Tibial nerve (tissue), 4 donors: ENCODE measurements around the gene STRBP. TPM values are rescaled to one million over a fixed set of nuclear protein-coding genes. Genes with fewer than 3 reads are reported as not detected.

Experiments used
- DNase-seq, 2 donors: peaks; one replicate each; pipeline ENCODE4 v3.0.0-alpha.2; 2019; ENCODE audit warnings: low spot score in 2 of 2
- H3K27ac ChIP-seq, 4 donors: fragments of 200-600 bp; sonication (generic) in 3 of 4; one replicate each; pipeline ENCODE4 v1.5.1; 2017 to 2019; ENCODE audit warnings: mild to moderate bottlenecking in 1 of 4
- H3K27me3 ChIP-seq, 2 donors: fragments of 200-600 bp; sonication (generic) in 1 of 2; one replicate each; pipeline versions ENCODE4 v1.5.1 to v1.6.0; 2017 to 2019
- H3K36me3 ChIP-seq, 3 donors: fragments of 200-600 bp; sonication (generic); one replicate each; pipeline ENCODE4 v1.5.1; 2018 to 2019
- H3K4me1 ChIP-seq, 4 donors: fragments of 200-600 bp; sonication (generic) in 3 of 4; one replicate each; pipeline ENCODE4 v1.5.1; 2017 to 2019
- H3K4me3 ChIP-seq, 4 donors: fragments of 200-600 bp; sonication (generic) in 3 of 4; one replicate each; pipeline ENCODE4 v1.5.1; 2017 to 2019; ENCODE audit warnings: mild to moderate bottlenecking in 1 of 4, moderate library complexity in 1 of 4
- H3K9me3 ChIP-seq, 4 donors: fragments of 200-600 bp; sonication (generic) in 3 of 4; one replicate each; pipeline ENCODE4 v1.5.1; 2017 to 2019
- EP300 ChIP-seq, 2 donors: sonication (generic); formaldehyde crosslinking; IDR thresholded peaks; one replicate each; pipeline ENCODE4 v1.6.1; 2017; ENCODE audit warnings: antibody characterized with exemption in 2 of 2, mild to moderate bottlenecking in 1 of 2
- POLR2A ChIP-seq, 2 donors: fragments of 450-650 bp; IDR thresholded peaks; one replicate each; pipeline ENCODE4 v1.6.1; 2017; ENCODE audit warnings: antibody characterized with exemption in 2 of 2, mild to moderate bottlenecking in 2 of 2, moderate library complexity in 2 of 2
- WGBS, 2 donors: methylation state at CpG; one replicate each; pipeline ENCODE4 v1.1.5; 2018; 5-methylcytosine and 5-hydroxymethylcytosine counted together
- total RNA-seq, 4 donors: library from RNA; depleted of rRNA; stranded (reverse); fragments of >200 nt; gene quantifications; one replicate each; pipeline ENCODE4 v1.1.0, GENCODE V29; 2016
- TF ChIP-seq, protein P1 (sequence below), 5 experiments: fragments of 200-600 bp in 3 of 5; fragments of 450-650 bp in 2 of 5; sonication (generic) in 3 of 5; IDR thresholded peaks; one replicate each; pipeline ENCODE4 v1.5.1; 2016 to 2019; ENCODE audit warnings: antibody characterized with exemption in 5 of 5, mild to moderate bottlenecking in 3 of 5, moderate library complexity in 2 of 5

STRBP gene
- total RNA-seq, 4 donors from 2014 or later, result 3.5 to 20.4 (median 4.9) TPM

DNA sequence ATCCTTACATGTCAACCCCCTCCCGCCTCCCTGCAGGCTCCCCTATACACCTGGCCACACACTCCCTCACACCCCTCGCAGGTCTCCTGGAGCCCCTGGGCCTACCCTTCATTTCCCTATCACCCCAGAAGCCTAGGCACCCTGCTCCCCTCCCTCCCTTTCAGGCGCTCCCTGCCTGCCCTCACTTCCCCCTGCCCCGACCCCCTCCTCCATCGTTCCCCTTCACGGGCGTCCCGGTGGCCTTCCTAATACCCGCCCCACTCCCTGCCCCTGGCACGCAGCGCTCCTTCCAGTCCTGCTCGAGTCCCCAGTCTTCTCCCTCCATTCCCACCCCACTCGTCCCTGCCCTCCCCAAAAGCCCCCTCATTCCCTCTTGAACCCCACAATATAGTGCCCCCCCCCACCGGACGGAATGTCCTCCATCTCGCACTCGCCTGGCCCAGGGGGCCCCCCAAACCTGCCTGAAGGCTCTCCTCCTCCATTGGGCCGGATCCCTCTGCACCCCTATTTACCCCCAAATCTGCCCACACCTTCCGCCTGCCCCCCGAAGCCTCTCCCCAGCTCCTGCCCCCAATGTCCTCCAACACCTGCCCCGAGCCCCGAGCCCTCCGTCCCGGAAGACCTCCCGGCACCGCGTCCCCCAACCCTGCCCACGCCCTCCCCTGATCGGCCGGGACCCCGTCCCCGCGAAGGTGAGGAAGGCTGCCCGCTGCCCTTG is 746 bp downstream of the STRBP start:
- Histone ChIP-seq H3K27ac (peak overlapping the region in 2 of 4 donors; percentile 62 to 67), H3K27me3 (no peaks in the 10 kb centered on the region), H3K36me3 (no peaks in the 10 kb centered on the region), H3K4me1 (peaks cover 0 to 14% (median 2%) of the 10 kb centered on the region in 4 donors), H3K4me3 (peak overlapping the region; percentile 73 to 94 (median 82)), H3K9me3 (no peaks in the 10 kb centered on the region)
- WGBS, 2 donors, result 6 to 9% methylated on average over 24 to 33 of the region's 34 CpGs
- DNase-seq, result no peak
- TF ChIP-seq POLR2A (IDR thresholded peaks at IDR 0.05), result no peak
- no peak for TF ChIP-seq EP300 (IDR thresholded peaks at IDR 0.05)

DNA sequence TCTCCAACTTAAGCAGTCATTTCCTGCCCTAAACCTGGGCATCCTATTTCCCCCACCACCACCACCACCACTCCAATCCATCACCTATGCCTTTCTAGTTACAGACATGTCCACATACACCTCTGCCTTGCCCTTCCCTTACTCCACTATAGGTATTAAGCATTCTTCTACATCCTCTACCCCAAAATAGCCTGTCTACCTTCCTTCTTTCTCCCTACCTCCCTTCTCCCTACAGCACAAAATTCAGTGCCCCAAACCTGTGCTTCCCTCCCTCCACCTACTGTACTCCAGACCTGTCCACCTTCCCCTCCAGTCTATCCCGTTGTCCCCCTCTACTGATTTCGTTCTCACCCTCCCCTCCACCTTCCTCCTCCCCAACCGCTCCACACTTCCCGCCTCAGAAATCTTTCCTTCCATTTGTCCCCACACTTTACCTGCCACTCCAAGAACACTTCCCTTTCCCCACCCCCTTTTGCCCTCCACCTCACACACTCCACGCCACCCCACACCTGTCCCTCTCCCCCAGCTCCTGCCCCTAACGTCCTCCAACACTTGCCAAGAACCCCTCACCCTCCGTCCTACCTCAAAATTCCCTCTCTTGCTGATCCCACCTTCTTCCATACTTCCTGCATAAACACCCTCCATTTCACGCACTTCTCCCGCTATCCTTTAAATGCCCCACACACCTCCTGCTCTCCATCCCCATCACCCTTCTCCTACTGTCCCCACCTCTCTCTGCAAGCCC is 1.6 kb downstream of the STRBP start:
- TF ChIP-seq, protein P1, sequence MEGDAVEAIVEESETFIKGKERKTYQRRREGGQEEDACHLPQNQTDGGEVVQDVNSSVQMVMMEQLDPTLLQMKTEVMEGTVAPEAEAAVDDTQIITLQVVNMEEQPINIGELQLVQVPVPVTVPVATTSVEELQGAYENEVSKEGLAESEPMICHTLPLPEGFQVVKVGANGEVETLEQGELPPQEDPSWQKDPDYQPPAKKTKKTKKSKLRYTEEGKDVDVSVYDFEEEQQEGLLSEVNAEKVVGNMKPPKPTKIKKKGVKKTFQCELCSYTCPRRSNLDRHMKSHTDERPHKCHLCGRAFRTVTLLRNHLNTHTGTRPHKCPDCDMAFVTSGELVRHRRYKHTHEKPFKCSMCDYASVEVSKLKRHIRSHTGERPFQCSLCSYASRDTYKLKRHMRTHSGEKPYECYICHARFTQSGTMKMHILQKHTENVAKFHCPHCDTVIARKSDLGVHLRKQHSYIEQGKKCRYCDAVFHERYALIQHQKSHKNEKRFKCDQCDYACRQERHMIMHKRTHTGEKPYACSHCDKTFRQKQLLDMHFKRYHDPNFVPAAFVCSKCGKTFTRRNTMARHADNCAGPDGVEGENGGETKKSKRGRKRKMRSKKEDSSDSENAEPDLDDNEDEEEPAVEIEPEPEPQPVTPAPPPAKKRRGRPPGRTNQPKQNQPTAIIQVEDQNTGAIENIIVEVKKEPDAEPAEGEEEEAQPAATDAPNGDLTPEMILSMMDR (IDR thresholded peaks at IDR 0.05), result no peak
- TF ChIP-seq POLR2A (IDR thresholded peaks at IDR 0.05) (no peak), EP300 (IDR thresholded peaks at IDR 0.05) (no peak)
- no peaks in the 10 kb centered on the region for H3K36me3 ChIP-seq
- H3K27ac ChIP-seq, result no peak overlapping the region
- 83% methylated on average over 9 of the region's 9 CpGs for WGBS, 2 donors
- H3K4me3 ChIP-seq, result peak overlapping the region in 1 of 4 donors; percentile 75
- H3K4me1 ChIP-seq, result peaks cover 0 to 14% (median 2%) of the 10 kb centered on the region in 4 donors
- no peaks in the 10 kb centered on the region for H3K9me3 ChIP-seq
- no peaks in the 10 kb centered on the region for H3K27me3 ChIP-seq
- no peak for DNase-seq

DNA sequence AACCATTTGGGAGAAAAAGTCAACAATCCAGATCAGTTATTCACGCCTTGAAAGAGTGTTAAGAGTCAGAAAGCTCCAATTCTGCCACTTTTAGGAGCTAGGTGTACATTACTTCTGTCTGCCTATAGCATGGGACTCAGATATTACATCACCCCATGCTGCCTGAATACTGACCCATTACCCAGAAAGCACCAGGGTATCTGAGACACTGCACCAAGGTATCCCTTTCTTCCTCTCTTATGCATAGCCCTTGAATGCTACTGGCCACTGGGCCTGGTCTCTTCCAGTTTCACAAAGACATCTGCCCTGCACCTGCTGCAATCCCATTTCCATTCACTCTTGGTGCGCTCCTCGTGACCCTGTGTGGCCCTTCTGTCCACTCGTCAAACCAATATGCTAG is 2.6 kb downstream of the STRBP start:
- no peak for DNase-seq
- no peak overlapping the region for H3K4me3 ChIP-seq
- 96 to 97% methylated on average over 4 of the region's 4 CpGs for WGBS, 2 donors
- H3K36me3 ChIP-seq, result no peaks in the 10 kb centered on the region
- no peaks in the 10 kb centered on the region for H3K27me3 ChIP-seq
- H3K27ac ChIP-seq, result no peak overlapping the region
- H3K9me3 ChIP-seq, result no peaks in the 10 kb centered on the region
- no peak for TF ChIP-seq POLR2A (IDR thresholded peaks at IDR 0.05)
- TF ChIP-seq EP300 (IDR thresholded peaks at IDR 0.05), result no peak
- TF ChIP-seq, protein P1 (IDR thresholded peaks at IDR 0.05), result no peak
- peaks cover 0 to 14% (median 2%) of the 10 kb centered on the region in 4 donors for H3K4me1 ChIP-seq

DNA sequence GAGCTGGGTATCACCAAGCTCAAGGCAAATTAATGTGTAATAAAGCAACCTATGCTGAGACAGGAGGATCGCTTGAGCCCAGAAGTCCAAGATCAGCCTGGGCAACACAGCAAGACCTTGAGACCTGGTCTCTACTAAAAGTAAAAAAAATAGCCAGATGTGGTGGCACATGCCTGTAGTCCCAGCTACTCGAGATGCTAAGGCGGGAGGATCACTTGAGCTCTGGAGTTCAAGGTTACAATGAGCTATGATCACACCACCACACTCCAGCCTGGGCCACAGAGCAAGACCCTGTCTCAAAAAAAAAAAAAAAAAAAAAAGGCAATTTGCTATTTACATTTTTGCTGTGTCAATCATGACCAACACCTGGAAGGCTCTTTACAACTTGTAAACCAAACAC is 5.2 kb downstream of the STRBP start:
- H3K4me3 ChIP-seq, result no peak overlapping the region
- no peaks in the 10 kb centered on the region for H3K36me3 ChIP-seq
- no peak overlapping the region for H3K27ac ChIP-seq
- TF ChIP-seq POLR2A (IDR thresholded peaks at IDR 0.05), result no peak
- TF ChIP-seq EP300 (IDR thresholded peaks at IDR 0.05), result no peak
- TF ChIP-seq, protein P1 (IDR thresholded peaks at IDR 0.05), result no peak
- no peak for DNase-seq
- H3K27me3 ChIP-seq, result no peaks in the 10 kb centered on the region
- H3K9me3 ChIP-seq, result no peaks in the 10 kb centered on the region
- peaks cover 0 to 7% (median 0%) of the 10 kb centered on the region in 4 donors for H3K4me1 ChIP-seq
- 82 to 93% methylated on average over 3 of the region's 3 CpGs for WGBS, 2 donors

DNA sequence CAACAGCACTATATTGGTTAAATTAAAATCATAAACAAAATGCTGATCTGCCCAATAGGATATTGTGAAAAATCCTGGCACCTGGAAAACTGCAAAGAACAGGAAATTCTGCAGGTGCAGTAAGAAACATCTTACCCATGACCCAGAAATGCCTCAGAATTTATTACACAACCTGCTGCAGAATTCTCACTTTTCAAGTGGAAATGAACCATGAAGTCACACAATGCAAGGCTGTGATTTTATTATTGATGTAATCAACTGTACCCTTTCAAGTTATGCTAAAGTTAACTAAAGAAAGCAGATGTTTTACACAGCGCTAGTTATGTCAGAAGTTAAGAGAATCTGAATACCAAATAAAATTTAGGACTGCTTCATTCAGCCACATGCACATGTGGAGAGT is 6.0 kb downstream of the STRBP start:
- Histone ChIP-seq H3K36me3 (no peaks in the 10 kb centered on the region), H3K4me3 (no peak overlapping the region), H3K4me1 (peaks cover 0 to under 1% (median 0%) of the 10 kb centered on the region in 4 donors), H3K27ac (no peak overlapping the region), H3K9me3 (no peaks in the 10 kb centered on the region), H3K27me3 (no peaks in the 10 kb centered on the region)
- TF ChIP-seq POLR2A (IDR thresholded peaks at IDR 0.05), result no peak
- no peak for TF ChIP-seq EP300 (IDR thresholded peaks at IDR 0.05)
- TF ChIP-seq, protein P1 (IDR thresholded peaks at IDR 0.05), result no peak
- 95 to 98% methylated on average over 1 of the region's 1 CpG for WGBS, 2 donors
- no peak for DNase-seq
